Neural cell (in vitro differentiated cells): ENCODE measurements around the gene PCSK4.
A peak's percentile ranks its signal among the peaks of the same experiment; 100 is the strongest.

Source experiments
- EZH2 ChIP-seq: fragments of 200-600, 300-800 bp; shearing (Covaris generic), sonication (generic); IDR thresholded peaks from 2 replicates; pipeline ENCODE4 v1.6.1; 2014; ENCODE audit warnings: antibody characterized with exemption, low read length, borderline replicate concordance, mild to moderate bottlenecking; ENCODE audit not compliant: insufficient read depth, poor library complexity, severe bottlenecking
- MXI1 ChIP-seq: fragments of 450-650 bp; conservative IDR thresholded peaks from 2 replicates; pipeline ENCODE4 v1.6.1; 2014; ENCODE audit warnings: antibody characterized with exemption, mild to moderate bottlenecking; ENCODE audit not compliant: poor library complexity, severe bottlenecking
- RAD21 ChIP-seq: fragments of 450-650 bp; conservative IDR thresholded peaks from 2 replicates; pipeline ENCODE4 v1.6.1; 2014; ENCODE audit warnings: antibody characterized with exemption, mild to moderate bottlenecking, moderate library complexity
- TF ChIP-seq, protein P1 (sequence below): fragments of 450-650 bp; IDR thresholded peaks from 2 replicates; pipeline ENCODE4 v1.5.1; 2014; ENCODE audit warnings: antibody characterized with exemption, mild to moderate bottlenecking, moderate library complexity; ENCODE audit not compliant: poor library complexity, severe bottlenecking

GRCh38 chr19:1445932-1446712, 44.0 kb downstream of the PCSK4 start:
- TF ChIP-seq, protein P1, sequence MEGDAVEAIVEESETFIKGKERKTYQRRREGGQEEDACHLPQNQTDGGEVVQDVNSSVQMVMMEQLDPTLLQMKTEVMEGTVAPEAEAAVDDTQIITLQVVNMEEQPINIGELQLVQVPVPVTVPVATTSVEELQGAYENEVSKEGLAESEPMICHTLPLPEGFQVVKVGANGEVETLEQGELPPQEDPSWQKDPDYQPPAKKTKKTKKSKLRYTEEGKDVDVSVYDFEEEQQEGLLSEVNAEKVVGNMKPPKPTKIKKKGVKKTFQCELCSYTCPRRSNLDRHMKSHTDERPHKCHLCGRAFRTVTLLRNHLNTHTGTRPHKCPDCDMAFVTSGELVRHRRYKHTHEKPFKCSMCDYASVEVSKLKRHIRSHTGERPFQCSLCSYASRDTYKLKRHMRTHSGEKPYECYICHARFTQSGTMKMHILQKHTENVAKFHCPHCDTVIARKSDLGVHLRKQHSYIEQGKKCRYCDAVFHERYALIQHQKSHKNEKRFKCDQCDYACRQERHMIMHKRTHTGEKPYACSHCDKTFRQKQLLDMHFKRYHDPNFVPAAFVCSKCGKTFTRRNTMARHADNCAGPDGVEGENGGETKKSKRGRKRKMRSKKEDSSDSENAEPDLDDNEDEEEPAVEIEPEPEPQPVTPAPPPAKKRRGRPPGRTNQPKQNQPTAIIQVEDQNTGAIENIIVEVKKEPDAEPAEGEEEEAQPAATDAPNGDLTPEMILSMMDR, result peak; percentile 24
- TF ChIP-seq MXI1, result peak; percentile 95
- TF ChIP-seq RAD21, result peak; percentile 17
- TF ChIP-seq EZH2, result no peak
